Measurements from ENCODE around the gene PAPLN.
"Not testable (repeated sequence)": the region's sequence is repeated elsewhere in the genome, so short reads cannot be mapped to it uniquely, and the experiment has no call there.

Gene PAPLN

GRCh38 chr14:73295198-73295796 is 58.0 kb downstream of the PAPLN start:
- DNase-seq, result peak; percentile 22 to 45

- DNase-seq, result no peak
These were observed 68.2 kb downstream of the PAPLN start for GRCh38 chr14:73305499-73305898.

GRCh38 chr14:73307261-73307660 is 70.0 kb downstream of the PAPLN start:
- DNase-seq, result no peak

- not testable (repeated sequence) for DNase-seq
These were observed 71.9 kb downstream of the PAPLN start for GRCh38 chr14:73309207-73309606.

- DNase-seq, result no peak
These were observed 74.4 kb downstream of the PAPLN start for GRCh38 chr14:73311708-73312030.

- no peak for DNase-seq
These were observed 75.4 kb downstream of the PAPLN start for GRCh38 chr14:73312687-73313086.

GRCh38 chr14:73313151-73313550 is 75.8 kb downstream of the PAPLN start:
- no peak for DNase-seq

GRCh38 chr14:73323896-73324399 is 86.6 kb downstream of the PAPLN start:
- DNase-seq, result no peak
